Colon (tissue), 2 donors: Measurements from ENCODE around the gene DDX56.
"Not testable (repeated sequence)": the region's sequence is repeated elsewhere in the genome, so short reads cannot be mapped to it uniquely, and the experiment has no call there.

ENCODE experiments used
- FAIRE-seq: peaks from 2 replicates; lab custom pipeline; 2012; peaks lifted over from hg19 to GRCh38; lab: Jason Lieb, UNC
- donor health status: control.
- donor health status: control.

The DDX56 gene

DNA sequence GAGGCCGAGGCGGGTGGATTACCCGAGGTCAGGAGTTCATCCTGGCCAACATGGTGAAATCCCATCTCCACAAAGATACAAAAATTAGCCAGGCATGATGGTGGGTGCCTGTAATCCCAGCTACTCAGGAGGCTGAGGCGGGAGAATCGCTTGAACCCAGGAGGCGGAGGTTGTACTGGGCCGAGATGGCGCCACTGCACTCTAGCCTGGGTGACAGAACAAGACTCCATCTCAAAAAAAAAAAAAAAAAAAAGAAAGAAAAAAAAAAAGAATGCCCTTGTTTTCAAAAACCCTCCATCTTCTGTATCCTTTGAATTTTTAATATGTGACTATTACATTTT lies 11.1 kb downstream of the DDX56 start:
- FAIRE-seq: not testable (repeated sequence)

DNA sequence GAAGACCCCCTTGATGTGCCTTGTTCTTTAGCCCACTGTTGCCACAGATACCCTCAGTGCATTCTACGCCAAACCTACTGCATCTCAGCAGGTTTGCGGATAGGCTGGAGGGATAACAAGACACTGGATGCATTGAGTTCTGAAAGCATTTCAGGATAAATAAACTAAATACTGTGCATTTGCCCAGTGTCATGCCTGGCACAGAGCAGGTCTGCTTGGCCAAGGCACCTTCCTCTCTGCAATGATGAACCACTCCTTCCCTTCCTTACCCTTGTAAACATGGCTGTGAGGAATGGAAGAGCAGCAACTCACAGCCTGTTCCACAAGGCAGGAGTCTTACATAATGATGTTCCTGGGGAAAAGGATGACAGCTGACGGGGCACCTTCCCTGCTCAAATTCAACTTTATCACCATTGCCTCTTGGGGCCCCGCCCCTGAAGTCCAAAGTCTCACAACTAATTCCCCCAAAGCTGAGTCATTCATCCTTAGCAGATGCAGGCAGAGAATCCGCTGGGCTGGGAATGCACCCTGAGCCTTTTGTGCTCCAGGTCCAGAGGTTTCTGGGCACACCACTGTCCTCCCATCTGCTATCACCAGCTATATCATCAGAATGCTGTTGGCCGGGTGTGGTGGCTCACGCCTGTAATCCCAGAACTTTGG lies 11.6 kb downstream of the DDX56 start:
- FAIRE-seq: no peak

DNA sequence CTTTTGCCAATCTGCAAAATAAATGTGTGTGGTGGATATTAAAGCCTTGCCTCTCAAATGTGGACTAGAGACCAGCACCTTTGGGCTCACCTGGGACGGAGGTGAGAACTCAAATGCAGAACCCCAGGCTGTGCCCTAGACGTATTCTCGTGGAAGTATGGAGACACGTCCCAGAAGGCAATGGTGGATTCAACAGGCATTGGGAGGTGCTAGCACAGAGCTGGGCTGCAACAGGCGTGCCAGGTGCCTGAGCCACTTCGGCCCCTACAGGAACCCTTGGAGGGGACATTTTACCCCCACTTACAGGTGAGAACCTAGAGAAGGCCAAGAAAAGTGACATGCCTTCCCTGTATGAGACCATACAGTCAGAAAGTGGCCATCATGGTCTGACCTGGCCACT lies 12.2 kb downstream of the DDX56 start:
- FAIRE-seq: no peak

DNA sequence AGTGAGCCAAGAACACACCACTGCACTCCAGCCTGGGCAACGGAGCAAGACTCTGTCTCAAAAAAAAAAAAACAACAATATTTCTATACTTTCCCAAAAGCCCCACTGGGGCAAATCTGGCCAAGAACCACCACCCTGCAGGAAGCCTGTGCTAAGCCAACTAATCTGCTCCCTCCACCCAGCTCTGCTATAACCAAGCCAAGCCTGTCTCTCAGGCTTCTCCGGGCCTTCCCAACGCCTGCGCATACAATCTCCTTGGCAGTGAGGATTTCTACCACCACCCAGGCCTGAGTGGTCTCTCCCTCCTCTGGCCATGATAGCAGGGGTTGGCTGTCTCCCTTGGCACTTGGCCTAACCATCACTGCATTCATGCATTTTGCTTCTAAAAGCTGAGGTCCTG lies 14.2 kb downstream of the DDX56 start:
- FAIRE-seq: no peak

DNA sequence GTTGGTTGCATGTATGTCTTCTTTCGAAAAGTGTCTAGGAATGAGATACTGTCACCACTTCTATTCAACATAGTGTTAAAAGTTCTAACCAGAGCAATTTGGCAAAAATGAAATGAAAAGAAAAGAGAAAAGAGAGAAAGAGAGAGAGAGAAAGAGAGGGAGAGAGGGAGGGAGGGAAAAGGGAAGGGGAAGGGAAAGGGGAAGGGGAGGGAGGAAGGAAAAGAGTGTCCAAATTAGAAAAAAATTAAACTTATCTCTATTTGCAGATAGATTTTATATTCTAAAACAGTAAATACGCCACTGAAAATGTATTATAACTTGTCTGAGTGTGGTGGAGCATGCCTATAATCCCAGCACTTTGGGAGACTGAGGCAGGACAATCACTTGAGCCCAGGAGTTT lies 16.2 kb downstream of the DDX56 start:
- FAIRE-seq: no peak

DNA sequence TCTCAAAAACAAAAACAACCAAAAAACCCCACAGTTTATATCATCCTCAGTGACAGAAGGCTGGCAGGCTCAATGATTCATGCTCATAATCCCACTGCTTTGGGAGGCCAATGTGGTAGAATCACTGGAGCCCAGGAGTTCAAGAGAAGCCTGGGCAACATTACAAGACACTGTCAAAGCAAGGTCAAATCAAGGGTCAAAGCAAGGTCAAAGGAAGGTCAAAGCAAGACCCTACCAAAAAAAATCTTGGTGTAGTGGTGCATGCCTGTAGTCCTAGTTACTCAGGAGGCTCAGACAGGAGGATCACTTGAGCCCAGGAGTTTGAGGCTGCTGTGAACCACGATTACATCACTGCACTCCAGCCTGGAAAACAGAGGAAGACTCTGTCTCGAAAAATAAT lies 18.4 kb downstream of the DDX56 start:
- no peak for FAIRE-seq

DNA sequence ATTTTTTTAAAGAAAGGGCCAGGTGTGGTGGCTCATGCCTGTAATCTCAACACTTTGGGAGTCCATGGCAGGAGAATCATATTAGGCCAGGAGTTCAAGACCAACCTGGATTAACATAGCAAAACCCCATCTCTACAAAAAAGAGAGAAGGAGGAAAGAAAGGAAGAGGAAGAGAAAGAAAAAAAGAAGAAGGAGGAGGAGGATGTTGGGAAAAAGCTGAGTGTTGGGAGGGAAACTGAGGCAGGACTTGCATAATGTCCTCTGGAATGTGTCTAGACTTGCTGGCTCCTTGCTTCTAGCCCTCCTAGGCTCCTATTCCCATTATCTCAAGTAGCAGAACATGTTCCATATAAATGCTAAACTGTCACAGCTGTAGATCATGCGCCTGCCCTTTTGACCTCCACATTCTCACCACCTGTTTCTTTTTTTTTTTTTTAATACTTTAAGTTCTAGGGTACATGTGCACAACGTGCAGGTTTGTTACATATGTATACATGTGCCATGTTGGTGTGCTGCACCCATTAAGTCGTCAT lies 21.2 kb downstream of the DDX56 start:
- not testable (repeated sequence) for FAIRE-seq

DNA sequence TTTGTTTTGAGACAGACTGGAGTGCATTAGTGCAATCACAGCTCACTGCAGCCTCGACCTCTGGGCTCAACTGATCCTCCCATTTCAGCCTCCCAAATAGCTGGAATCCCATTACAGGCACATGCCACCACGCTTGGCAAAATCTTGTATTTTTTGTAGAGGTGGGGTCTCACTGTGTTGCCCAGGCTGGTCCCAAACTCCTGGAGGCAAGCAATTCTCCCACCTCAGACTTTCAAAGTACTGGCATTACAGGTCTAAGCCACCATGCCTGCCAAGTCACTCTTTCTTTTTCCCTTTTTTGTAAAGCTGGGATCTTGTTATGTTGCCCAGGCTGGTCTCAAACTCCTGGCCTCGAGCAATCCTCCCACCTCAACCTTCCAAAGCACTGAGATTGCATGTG lies 24.3 kb downstream of the DDX56 start:
- FAIRE-seq: no peak

DNA sequence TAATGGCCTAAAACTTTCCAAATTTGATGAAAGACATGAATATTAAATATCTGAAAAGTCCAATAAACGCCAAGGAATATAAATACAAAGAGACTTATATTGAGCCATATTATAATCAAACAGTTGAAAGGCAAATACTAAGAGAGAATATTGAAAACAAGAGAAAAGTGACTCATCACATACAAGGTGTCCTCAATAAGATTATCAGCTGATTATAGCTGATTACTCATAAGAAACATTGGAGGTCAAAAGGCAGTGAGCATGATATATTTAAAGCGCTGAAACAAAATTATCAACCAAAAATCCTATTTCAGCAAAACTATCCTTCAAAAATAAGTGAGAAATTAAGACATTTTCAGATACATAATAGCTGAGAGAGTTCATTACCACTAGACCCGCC lies 24.8 kb downstream of the DDX56 start:
- no peak for FAIRE-seq

DNA sequence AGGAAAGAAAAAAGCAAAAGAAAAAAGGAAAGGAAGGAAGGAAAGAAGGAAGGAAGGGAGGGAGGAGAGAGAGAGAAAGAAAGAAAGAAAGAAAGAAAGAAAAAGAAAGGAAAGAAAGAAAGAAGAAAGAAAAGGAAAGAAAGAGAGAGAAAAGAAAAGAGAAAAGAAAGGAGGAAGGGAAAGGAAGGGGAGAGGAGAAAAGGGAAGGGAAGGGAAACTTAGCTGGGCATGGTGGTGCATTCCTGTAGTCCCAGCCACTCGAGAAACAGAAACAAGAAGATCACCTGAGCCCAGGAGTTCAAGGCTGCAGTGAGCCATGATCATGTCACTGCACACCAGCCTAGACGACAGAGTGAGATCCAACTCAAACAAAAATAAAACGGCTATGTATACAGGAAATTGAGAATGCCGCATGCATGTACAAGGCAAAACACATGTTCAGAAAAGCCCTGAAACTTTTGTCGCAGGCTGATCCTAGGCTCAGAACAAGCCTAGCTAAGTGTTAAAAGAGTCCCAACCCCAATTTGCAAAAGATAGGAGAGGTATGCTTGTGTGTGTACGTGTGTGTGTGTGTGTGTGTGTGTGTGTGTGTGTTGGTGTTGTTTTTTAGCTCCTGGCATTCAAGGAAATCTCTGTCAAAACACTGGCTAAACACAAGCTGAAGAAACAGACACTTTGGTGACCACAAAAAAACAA lies 26.0 kb downstream of the DDX56 start:
- FAIRE-seq: no peak

DNA sequence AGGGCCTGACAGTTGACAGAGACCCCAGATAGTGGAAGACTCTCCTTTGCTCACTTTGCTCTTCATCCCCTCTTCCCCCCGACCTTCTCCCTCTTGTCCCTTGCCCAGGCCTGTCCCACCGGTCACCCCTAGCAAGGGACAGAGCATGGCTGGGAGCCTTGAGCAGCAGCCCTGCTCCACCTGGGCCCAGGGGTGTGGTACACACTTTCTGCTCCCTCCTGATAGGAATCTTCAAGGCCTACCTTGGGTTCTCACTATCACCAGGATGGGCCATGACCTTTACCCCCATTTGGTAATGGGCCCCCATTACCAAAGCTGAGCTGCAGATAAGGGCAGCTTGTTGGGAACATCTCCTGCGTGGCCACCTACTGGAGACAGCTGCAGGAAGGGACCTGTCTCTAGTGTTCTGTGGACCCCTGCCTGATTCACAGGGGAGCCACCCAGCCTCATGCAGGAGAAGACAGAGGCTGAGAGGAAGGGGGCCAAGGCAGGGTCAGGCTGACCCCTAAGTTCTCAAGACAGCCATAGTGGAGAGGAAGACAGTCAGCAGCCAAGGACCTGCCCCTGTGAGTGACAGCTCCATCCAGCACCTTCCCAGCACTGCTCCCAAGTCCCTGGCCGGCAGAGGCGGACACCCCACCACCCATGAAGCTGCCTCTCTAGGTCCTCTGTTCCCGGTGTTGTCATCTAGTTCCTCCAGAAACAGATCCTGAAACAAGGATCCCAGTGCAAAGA lies 31.7 kb downstream of the DDX56 start:
- FAIRE-seq: no peak

DNA sequence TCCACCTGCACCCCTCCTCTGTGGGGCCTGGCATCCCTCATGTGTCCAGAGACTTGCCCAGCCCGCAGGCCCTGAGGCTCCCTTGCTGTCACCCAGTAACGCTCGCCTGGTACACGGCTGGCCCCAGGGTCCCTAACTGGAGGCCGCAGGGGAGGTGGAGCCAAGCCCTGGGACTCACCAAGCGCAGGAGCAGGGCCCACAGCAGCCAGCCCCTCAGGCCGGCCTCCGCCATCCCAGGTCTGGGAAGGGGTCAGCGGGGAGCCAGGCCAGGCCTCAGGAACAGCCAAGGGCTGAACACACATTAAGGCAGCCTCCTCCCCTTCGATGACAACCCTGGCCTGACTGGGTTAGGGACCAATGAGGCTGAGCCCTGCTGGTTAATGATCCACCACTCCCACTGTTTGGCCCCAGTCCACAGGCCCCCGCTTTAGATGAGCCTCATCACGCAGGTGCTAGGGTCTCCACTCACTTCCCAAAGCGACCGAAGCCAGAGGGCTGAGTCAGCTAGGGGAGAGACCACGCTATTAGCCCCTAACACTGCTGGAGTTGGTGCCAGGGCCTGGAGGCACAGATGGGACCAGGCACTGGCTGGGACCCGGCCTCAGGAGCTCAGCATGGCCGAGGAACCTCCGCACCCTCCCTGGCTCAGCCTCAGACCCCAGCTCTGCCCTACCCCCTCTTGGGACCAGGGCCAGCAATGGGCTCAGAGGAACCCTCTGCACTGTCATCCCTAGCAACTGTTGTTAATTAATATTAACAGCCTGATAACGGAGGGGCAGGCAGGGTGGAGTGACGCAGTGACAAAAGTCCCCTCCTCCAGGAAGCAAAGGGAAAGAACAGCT lies 32.5 kb downstream of the DDX56 start, which contains the start of gene NPC1L1:
Gene NPC1L1 (minus strand): TSS at position 303 of the 842 bp plus-strand sequence. CDS start 71 bp downstream, at position 232.
- no peak for FAIRE-seq

DNA sequence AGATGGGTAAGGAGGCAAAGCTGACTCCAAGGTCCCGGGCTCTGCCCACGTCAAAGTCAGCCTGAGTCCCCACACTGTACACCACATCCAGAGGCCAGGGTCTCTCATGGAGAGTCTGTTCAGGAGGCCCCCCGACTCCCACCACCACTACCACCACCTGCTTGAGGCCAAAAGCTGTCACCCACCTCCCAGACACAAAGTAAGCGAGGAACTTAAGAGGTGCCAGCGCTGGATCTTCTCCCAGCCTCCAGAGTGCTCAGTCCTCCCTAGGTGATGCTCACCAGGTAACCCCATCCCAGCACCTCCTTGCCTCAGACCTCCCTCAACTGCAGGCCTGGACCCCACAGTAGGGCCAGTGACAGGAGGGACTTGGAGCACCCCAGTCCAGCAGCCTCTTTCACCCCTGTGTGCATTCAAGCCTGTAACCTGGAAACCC lies 33.1 kb downstream of the DDX56 start:
- FAIRE-seq: no peak

DNA sequence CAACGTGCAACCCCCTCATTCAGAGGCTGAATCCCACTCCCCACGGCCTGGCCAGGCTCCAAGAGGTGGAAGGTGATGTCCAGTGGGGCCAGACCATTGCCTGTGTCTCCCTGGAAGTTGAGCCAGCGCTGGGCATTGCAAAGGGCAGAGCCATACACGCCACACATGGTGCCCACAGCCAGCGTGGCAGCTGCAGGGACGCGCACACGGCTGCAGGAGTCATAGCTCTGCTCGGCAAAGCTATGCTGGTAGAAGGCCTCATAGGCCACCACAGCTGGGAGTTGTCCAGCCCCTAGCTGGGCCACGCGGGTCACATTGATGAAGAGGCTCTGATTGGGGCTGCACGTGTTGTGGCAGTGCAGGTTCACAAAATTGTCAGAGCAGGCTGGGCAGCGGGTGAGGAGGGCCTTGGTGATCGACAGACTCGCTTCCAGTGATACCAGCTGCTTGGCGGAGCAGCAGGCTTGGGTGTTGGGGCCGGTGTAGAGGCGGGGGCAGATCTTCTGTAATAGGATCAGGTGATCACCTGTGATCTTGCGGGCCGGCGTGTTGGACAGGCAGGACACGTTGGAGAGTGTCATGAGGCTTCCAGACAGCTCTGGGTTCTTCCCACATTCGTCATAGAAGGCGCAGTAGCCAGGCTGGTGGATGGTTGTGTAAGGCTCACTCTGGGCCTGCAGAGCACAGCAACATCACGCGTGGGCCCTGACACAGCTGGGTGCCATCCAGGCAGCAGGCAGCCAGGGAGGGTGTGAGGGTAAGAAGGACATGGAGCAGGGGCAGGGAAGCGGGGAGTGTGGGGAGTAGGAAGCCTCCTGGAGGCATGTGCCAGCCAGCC lies 33.8 kb downstream of the DDX56 start:
- no peak for FAIRE-seq

DNA sequence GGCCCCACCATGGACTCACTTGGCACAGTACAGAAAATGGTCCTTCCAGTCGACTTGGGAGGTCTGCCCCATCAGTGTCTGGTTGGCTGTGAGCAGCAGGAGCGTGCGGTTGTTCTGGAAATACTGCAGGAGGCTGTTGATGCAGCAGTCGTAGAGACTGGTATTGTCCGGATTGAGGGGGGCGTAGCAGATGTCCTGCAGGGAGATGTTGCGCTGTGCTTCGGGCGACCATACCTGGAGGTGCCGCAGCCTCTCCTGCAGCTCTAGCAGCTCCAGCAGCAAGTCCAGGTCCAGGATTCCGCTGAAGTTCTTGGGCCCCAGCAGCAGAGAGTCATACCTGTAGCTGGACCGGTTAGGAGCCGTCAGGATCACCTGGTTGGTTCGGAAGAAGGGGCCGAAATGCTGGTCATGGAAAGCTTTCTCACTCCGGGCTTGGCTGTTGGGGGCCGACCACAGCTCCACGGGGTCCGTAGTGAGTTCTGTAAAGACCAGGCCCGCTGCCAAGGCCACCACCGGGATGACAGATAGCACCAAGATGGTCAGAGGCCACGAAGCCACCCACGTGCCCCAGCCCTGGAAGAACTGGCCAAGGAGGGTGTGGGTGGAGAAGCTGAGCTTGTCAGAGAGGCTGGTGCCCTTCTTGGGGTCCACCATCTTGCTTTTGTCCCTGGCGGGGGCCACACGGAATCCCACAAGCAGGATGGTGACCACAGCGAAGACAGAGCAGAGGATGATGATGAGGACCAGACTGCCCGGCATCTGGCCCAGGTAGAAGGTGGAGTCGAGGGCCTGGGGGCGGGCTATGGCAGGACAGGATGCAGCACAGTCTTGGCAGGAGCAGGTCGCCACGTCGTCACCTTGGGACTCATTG lies 34.7 kb downstream of the DDX56 start:
- no peak for FAIRE-seq

DNA sequence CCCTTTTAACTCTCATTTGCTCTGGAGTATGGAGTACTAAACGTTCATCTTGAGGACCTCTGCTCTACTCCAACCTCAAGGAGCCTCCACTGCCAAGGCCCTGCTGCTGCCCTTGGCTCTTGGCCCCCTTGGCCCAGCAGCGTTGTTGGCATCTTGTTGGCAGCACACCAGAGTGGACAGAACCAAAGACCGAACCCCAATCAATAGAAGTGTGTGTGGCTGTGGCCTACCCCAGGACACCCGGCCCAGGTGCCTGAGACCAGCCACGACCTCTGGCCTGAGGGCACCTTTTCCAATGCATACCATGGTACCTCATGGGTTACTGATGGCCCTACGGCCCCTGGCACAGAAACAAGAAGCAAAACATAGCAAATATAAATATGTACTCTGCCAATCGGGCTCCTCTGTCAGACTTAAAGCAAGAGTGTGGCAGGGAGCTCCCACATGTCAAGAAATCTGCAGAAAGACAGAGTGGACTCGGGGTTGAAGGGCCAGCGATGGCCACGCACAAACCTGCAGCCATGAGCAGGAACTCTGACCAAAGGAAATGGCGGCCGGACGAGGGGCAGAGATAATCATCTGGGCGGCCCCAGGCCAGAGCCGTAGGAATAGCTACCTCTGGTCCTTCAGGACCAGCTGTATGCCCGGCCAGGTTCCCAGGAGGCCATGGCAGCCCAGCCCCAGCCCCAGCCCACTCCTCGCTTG lies 35.5 kb downstream of the DDX56 start:
- no peak for FAIRE-seq

DNA sequence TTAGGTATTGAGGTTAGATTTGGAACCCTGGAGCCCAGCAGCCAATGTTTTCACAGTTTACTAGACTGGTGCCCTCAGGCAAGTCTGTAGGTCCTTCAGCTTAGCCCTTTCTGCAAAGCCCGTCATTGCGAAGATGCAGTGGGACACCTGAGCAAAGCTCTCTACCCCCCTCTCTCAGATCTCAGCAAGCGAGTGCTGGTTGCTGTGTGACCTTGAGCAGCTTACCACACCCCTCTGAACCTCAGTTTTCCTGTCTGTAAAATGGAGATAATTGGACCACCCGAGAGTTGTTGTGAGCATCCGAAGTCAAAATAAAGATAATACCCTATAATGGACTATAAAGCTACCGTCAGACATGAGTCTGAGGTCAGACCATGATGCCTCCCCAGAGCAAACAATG lies 36.3 kb downstream of the DDX56 start:
- no peak for FAIRE-seq

DNA sequence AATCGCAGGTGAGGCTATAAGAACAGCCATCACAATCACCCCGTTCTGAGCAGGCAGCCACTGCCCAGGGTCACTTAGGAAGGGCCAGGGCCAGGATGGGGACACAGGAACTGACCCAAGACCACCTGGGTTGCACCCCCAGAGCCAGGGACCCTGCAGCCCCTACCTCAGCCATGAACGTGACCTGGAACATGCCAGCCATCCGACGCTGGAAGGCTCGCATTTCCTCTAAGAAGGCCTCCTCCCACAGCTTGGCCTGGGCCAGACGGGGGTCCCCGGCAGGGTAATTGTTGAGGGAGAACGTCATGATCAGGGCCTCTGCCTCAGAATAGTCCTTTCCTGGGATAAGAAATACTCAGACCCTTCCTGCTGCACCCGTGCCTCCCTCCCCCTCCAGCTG lies 37.6 kb downstream of the DDX56 start:
- no peak for FAIRE-seq

DNA sequence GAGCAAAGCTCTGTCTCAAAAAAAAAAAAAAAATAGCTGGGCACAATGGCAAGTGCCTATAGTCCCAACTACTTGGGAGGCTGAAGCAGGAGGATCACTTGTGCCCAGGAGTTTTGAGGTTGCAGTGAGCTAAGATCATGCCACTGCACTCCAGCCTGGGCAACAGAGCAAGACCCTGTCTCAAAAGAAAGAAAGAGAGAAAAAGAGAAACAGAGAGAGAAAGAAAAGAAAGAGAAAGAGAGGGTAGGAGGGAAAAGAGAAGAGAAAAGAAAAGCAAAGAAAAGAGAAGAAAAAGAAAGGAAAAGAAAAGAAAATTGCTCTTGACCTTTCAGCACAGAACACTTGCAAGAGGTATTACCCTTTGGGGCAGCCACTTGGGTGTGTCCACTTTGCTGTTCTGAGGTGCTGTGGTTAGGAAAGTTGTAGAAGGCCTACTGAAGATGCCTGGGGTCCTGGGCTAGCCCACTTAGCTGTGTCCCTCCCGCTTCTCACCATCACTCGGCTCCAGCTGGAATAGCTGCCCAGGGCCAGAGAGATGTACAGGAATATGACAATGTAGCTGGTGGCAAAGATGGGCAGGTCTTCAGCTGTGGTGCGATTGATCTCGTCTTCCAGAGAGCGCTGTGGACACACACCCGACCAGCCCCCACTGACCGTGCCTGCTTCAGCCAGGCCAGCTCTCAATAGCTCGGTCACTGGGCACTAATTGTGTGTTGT lies 38.2 kb downstream of the DDX56 start:
- no peak for FAIRE-seq
